ENCODE results near the gene ZXDC.

- TF ChIP-seq POLR2AphosphoS5 (IDR thresholded peaks at IDR 0.05; ENCODE audit: borderline replicate concordance, low read depth, low read length) (no peak), EZH2 (IDR thresholded peaks at IDR 0.05) (no peak)
These were observed 52.3 kb downstream of the ZXDC start for GRCh38 chr3:126423191-126424038.

All from SK-N-MC (cell line).